ENCODE measurements around the gene DRC7. TPM values are rescaled to one million over a fixed set of nuclear protein-coding genes. Genes with fewer than 3 reads are reported as not detected.
"Not testable (repeated sequence)": the region's sequence is repeated elsewhere in the genome, so short reads cannot be mapped to it uniquely, and the experiment has no call there.

Gene DRC7
- total RNA-seq, 1 experiment from 2014 or later, result not detected

- Histone ChIP-seq H3K9me3 (replicated peaks) (no peaks in the 10 kb centered on the region), H3K27ac (no peak overlapping the region), H3K4me3 (no peak overlapping the region)
Measured at GRCh38 chr16:57739756-57740422, 45.3 kb downstream of the DRC7 start.

GRCh38 chr16:57740423-57741071, 45.9 kb downstream of the DRC7 start:
- no peaks in the 10 kb centered on the region for H3K27me3 ChIP-seq (replicated peaks)
- H3K4me1 ChIP-seq (replicated peaks), result peaks cover 15% of the 10 kb centered on the region
- H3K27ac ChIP-seq, result no peak overlapping the region
- DNase-seq (ENCODE audit: low read depth in 1 of 2, low spot score in 2 of 2), result peak in 1 of 2 experiments; percentile 41
- H3K4me3 ChIP-seq, result no peak overlapping the region
- H3K36me3 ChIP-seq, result 0 out of 2 replicates have a peak, but pooled peaks cover 8% of the 10 kb centered on the region
- no peaks in the 10 kb centered on the region for H3K9me3 ChIP-seq (replicated peaks)

More at GRCh38 chr16:57739756-57740422, 45.3 kb downstream of the DRC7 start:
- Histone ChIP-seq H3K27me3 (replicated peaks) (no peaks in the 10 kb centered on the region), H3K36me3 (0 out of 2 replicates have a peak, but pooled peaks cover 8% of the 10 kb centered on the region), H3K4me1 (replicated peaks) (peaks cover 15% of the 10 kb centered on the region)
- DNase-seq (ENCODE audit: low read depth in 1 of 2, low spot score in 2 of 2), result no peak

- H3K4me3 ChIP-seq, result no peak overlapping the region
- H3K9me3 ChIP-seq (replicated peaks), result no peaks in the 10 kb centered on the region
- peaks cover 8% of the 10 kb centered on the region for H3K4me1 ChIP-seq (replicated peaks)
- no peak overlapping the region for H3K27ac ChIP-seq
- H3K27me3 ChIP-seq (replicated peaks), result no peaks in the 10 kb centered on the region
- DNase-seq (ENCODE audit: low read depth in 1 of 2, low spot score in 2 of 2), result no peak
- 0 out of 2 replicates have a peak, but pooled peaks cover 8% of the 10 kb centered on the region for H3K36me3 ChIP-seq
Measured at GRCh38 chr16:57741660-57742191, 47.1 kb downstream of the DRC7 start.

GRCh38 chr16:57742543-57742942, 47.9 kb downstream of the DRC7 start:
- no peak overlapping the region for H3K27ac ChIP-seq
- no peaks in the 10 kb centered on the region for H3K27me3 ChIP-seq (replicated peaks)
- no peak for DNase-seq (ENCODE audit: low read depth in 1 of 2, low spot score in 2 of 2)
- no peaks in the 10 kb centered on the region; the same call in 1 of the 2 replicates for H3K4me1 ChIP-seq (replicated peaks)
- 0 out of 2 replicates have a peak, but pooled peaks cover 5% of the 10 kb centered on the region for H3K36me3 ChIP-seq
- no peak overlapping the region for H3K4me3 ChIP-seq
- no peaks in the 10 kb centered on the region for H3K9me3 ChIP-seq (replicated peaks)

GRCh38 chr16:57743458-57743857, 48.9 kb downstream of the DRC7 start:
- no peak for DNase-seq (ENCODE audit: low read depth in 1 of 2, low spot score in 2 of 2)
- Histone ChIP-seq H3K9me3 (replicated peaks) (no peaks in the 10 kb centered on the region), H3K27ac (no peak overlapping the region), H3K27me3 (replicated peaks) (no peaks in the 10 kb centered on the region), H3K36me3 (0 out of 2 replicates have a peak, but pooled peaks cover 5% of the 10 kb centered on the region), H3K4me3 (no peak overlapping the region), H3K4me1 (replicated peaks) (no peaks in the 10 kb centered on the region)

GRCh38 chr16:57743886-57744641, 49.5 kb downstream of the DRC7 start:
- Histone ChIP-seq H3K36me3 (0 out of 2 replicates have a peak, but pooled peaks cover 5% of the 10 kb centered on the region), H3K27ac (no peak overlapping the region), H3K4me3 (no peak overlapping the region), H3K4me1 (replicated peaks) (no peaks in the 10 kb centered on the region), H3K27me3 (replicated peaks) (no peaks in the 10 kb centered on the region), H3K9me3 (replicated peaks) (no peaks in the 10 kb centered on the region)
- no peak for DNase-seq (ENCODE audit: low read depth in 1 of 2, low spot score in 2 of 2)

- Histone ChIP-seq H3K36me3 (0 out of 2 replicates have a peak, but pooled peaks cover 5% of the 10 kb centered on the region), H3K27me3 (replicated peaks) (no peaks in the 10 kb centered on the region), H3K9me3 (replicated peaks) (no peaks in the 10 kb centered on the region), H3K4me1 (replicated peaks) (no peaks in the 10 kb centered on the region), H3K4me3 (no peak overlapping the region), H3K27ac (no peak overlapping the region)
- no peak for DNase-seq (ENCODE audit: low read depth in 1 of 2, low spot score in 2 of 2)
Measured at GRCh38 chr16:57744642-57744903, 50.0 kb downstream of the DRC7 start.

GRCh38 chr16:57745768-57746167, 51.2 kb downstream of the DRC7 start:
- 0 out of 2 replicates have a peak, but pooled peaks cover 5% of the 10 kb centered on the region for H3K36me3 ChIP-seq
- no peaks in the 10 kb centered on the region for H3K4me1 ChIP-seq (replicated peaks)
- H3K4me3 ChIP-seq, result no peak overlapping the region
- no peak for DNase-seq (ENCODE audit: low read depth in 1 of 2, low spot score in 2 of 2)
- no peak overlapping the region for H3K27ac ChIP-seq
- H3K27me3 ChIP-seq (replicated peaks), result no peaks in the 10 kb centered on the region
- no peaks in the 10 kb centered on the region for H3K9me3 ChIP-seq (replicated peaks)

- H3K27ac ChIP-seq; DNase-seq (ENCODE audit: low read depth in 1 of 2, low spot score in 2 of 2); H3K4me1 ChIP-seq (replicated peaks); H3K9me3 ChIP-seq (replicated peaks); H3K4me3 ChIP-seq; H3K36me3 ChIP-seq; H3K27me3 ChIP-seq (replicated peaks): not testable (repeated sequence)
Measured at GRCh38 chr16:57746316-57746715, 51.7 kb downstream of the DRC7 start.

- H3K36me3 ChIP-seq, result peaks cover 5% of the 10 kb centered on the region; the same call in 1 of the 2 replicates
- no peaks in the 10 kb centered on the region for H3K27me3 ChIP-seq (replicated peaks)
- H3K4me1 ChIP-seq (replicated peaks), result no peaks in the 10 kb centered on the region
- no peak overlapping the region for H3K4me3 ChIP-seq
- H3K9me3 ChIP-seq (replicated peaks), result no peaks in the 10 kb centered on the region
- H3K27ac ChIP-seq, result no peak overlapping the region
- DNase-seq (ENCODE audit: low read depth in 1 of 2, low spot score in 2 of 2), result no peak
Measured at GRCh38 chr16:57747091-57747490, 52.5 kb downstream of the DRC7 start.

GRCh38 chr16:57747496-57747895, 52.9 kb downstream of the DRC7 start:
- H3K27ac ChIP-seq, result no peak overlapping the region
- no peaks in the 10 kb centered on the region for H3K27me3 ChIP-seq (replicated peaks)
- H3K9me3 ChIP-seq (replicated peaks), result no peaks in the 10 kb centered on the region
- no peak for DNase-seq (ENCODE audit: low read depth in 1 of 2, low spot score in 2 of 2)
- H3K36me3 ChIP-seq, result peaks cover 2% of the 10 kb centered on the region; the same call in 1 of the 2 replicates
- H3K4me3 ChIP-seq, result no peak overlapping the region
- H3K4me1 ChIP-seq (replicated peaks), result no peaks in the 10 kb centered on the region

- DNase-seq (ENCODE audit: low read depth in 1 of 2, low spot score in 2 of 2), result no peak
- H3K9me3 ChIP-seq (replicated peaks), result no peaks in the 10 kb centered on the region
- H3K27me3 ChIP-seq (replicated peaks), result no peaks in the 10 kb centered on the region
- H3K4me1 ChIP-seq (replicated peaks), result no peaks in the 10 kb centered on the region
- no peak overlapping the region for H3K4me3 ChIP-seq
- peaks cover 2% of the 10 kb centered on the region; the same call in 1 of the 2 replicates for H3K36me3 ChIP-seq
- no peak overlapping the region for H3K27ac ChIP-seq
Measured at GRCh38 chr16:57747996-57748395, 53.4 kb downstream of the DRC7 start.

- H3K27me3 ChIP-seq (replicated peaks), result no peaks in the 10 kb centered on the region
- DNase-seq (ENCODE audit: low read depth in 1 of 2, low spot score in 2 of 2), result no peak
- no peak overlapping the region for H3K4me3 ChIP-seq
- H3K27ac ChIP-seq, result no peak overlapping the region
- H3K4me1 ChIP-seq (replicated peaks), result no peaks in the 10 kb centered on the region
- H3K36me3 ChIP-seq, result peaks cover 7% of the 10 kb centered on the region; the same call in 1 of the 2 replicates
- no peaks in the 10 kb centered on the region for H3K9me3 ChIP-seq (replicated peaks)
Measured at GRCh38 chr16:57748596-57748995, 54.0 kb downstream of the DRC7 start.

Data from SJSA1 (cell line).